ENCODE measurements around the gene WNK2. TPM values are rescaled to one million over a fixed set of nuclear protein-coding genes. Genes with fewer than 3 reads are reported as not detected.
"Not testable (repeated sequence)": the region's sequence is repeated elsewhere in the genome, so short reads cannot be mapped to it uniquely, and the experiment has no call there.

Gene WNK2
- total and polyA plus RNA-seq, 4 donors, result 29.2 to 124 (median 69.5) TPM

DNA sequence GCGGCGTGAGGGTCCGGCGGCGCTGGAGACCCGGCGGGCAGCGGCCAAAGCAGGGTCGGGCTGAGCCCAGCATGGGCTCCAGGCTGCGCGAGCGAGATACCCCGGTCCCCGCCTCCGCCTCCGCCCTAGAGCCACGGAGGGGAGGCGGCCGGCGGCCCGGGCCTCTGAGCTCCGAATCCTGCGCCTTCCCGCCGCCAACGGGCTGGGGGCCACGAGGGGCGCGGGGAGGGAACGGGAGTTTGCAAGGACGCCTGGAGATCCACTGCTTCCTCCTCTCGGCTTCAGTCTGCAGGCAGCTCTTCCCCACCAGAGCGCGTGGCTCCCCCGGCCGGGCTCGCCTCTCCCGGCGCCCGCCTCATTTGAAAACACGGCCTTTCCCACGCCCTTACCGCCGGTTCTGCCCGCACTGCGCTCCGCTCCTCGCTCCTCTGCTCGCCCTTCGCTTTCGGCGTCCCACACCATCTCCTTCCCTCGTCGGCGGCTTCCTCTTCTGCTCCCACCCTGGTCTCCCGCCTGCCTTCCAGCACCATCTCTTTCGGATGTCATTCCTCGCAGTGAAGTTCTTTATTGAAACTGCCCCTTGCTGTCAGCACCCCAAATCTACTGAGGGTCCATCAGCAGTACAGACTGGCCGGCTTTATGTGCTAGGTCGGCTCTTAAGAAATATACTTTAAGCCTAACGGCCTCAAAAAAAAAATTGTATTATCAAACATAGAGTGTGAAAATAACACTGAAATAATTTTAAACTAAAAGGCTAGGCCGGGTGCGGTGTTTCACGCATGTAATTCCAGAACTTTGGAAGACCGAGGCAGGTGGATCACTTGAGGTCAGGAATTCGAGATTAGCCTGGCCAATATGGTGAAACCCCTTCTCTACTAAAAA, 162.5 kb downstream of the WNK2 start:
- Histone ChIP-seq H3K4me1 (ENCODE audit: control insufficient read depth, insufficient read depth, low read length) (peaks cover 22% of the 10 kb centered on the region), H3K9me3 (ENCODE audit: control insufficient read depth, insufficient read depth, low read length) (no peaks in the 10 kb centered on the region), H3K27ac (ENCODE audit: low read depth, low read length) (no peak overlapping the region), H3K27me3 (ENCODE audit: control insufficient read depth, insufficient read depth, low read length) (no peaks in the 10 kb centered on the region), H3K4me3 (ENCODE audit: low read depth, low read length) (peak overlapping the region; percentile 38), H3K36me3 (ENCODE audit: control insufficient read depth, insufficient read depth, low read length) (no peaks in the 10 kb centered on the region)
- peak in 5 of 6 donors; percentile 24 to 85 (median 38) for DNase-seq (ENCODE audit: low read depth in 4 of 6, low spot score in 6 of 6)
- WGBS (ENCODE audit: insufficient coverage), result 3% methylated on average over 57 of the region's 66 CpGs

- H3K4me3 ChIP-seq (ENCODE audit: low read depth, low read length); H3K9me3 ChIP-seq (ENCODE audit: control insufficient read depth, insufficient read depth, low read length); H3K27me3 ChIP-seq (ENCODE audit: control insufficient read depth, insufficient read depth, low read length); DNase-seq (ENCODE audit: low read depth in 4 of 6, low spot score in 6 of 6); H3K36me3 ChIP-seq (ENCODE audit: control insufficient read depth, insufficient read depth, low read length); H3K27ac ChIP-seq (ENCODE audit: low read depth, low read length): not testable (repeated sequence)
- 100% methylated on average over 1 of the region's 9 CpGs for WGBS (ENCODE audit: insufficient coverage)
- H3K4me1 ChIP-seq (ENCODE audit: control insufficient read depth, insufficient read depth, low read length), result peaks cover 19% of the 10 kb centered on the region
Measured at GRCh38 chr9:93347371-93347975, 163.5 kb downstream of the WNK2 start.

GRCh38 chr9:93353413-93354310, 169.7 kb downstream of the WNK2 start:
- WGBS (ENCODE audit: insufficient coverage), result 96% methylated on average over 10 of the region's 14 CpGs
- H3K27me3 ChIP-seq (ENCODE audit: control insufficient read depth, insufficient read depth, low read length); DNase-seq (ENCODE audit: low read depth in 4 of 6, low spot score in 6 of 6); H3K9me3 ChIP-seq (ENCODE audit: control insufficient read depth, insufficient read depth, low read length); H3K4me1 ChIP-seq (ENCODE audit: control insufficient read depth, insufficient read depth, low read length); H3K27ac ChIP-seq (ENCODE audit: low read depth, low read length); H3K36me3 ChIP-seq (ENCODE audit: control insufficient read depth, insufficient read depth, low read length); H3K4me3 ChIP-seq (ENCODE audit: low read depth, low read length): not testable (repeated sequence)

DNA sequence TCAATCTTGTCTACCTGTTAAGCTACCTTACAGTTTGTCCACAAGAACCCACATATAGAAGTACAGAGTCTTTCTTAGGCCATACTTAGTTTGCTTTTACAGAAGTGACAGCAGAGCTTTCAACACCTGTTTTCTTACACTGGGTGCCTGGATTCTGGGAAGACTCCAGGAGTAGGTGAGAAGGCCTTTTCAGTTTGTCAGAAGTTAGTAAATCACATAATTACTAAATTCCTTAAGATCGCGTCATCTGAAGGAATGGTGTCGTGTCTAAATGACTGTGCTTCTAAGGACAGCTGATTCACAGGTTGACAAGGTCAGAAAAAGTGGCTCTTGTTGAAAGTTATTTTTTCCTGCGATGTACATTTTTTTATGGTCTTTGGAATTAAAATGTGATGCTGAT, 170.5 kb downstream of the WNK2 start:
- Histone ChIP-seq H3K27me3 (ENCODE audit: control insufficient read depth, insufficient read depth, low read length) (no peaks in the 10 kb centered on the region), H3K9me3 (ENCODE audit: control insufficient read depth, insufficient read depth, low read length) (no peaks in the 10 kb centered on the region), H3K36me3 (ENCODE audit: control insufficient read depth, insufficient read depth, low read length) (no peaks in the 10 kb centered on the region), H3K4me1 (ENCODE audit: control insufficient read depth, insufficient read depth, low read length) (no peaks in the 10 kb centered on the region), H3K4me3 (ENCODE audit: low read depth, low read length) (no peak overlapping the region), H3K27ac (ENCODE audit: low read depth, low read length) (no peak overlapping the region)
- DNase-seq (ENCODE audit: low read depth in 4 of 6, low spot score in 6 of 6), result no peak
- 100% methylated on average over 1 of the region's 4 CpGs for WGBS (ENCODE audit: insufficient coverage)

DNA sequence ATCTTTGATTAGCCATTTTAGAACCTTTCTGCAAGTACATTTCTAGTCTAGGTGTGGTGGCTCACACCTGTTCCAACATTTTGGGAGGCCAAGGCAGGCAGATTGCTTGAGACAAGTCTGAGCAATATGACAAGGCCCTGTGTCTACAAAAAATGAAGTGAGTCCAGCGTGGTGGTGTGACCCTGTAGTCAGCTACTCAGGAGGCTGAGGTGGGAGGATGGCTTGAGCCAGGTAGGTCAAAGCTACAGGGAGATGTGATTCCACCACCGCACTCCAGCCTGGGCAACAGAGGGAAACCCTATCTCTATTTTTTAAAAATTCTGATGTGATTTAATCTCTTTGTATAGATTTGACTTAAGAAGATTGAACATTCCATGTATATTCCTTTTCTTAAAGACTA, 171.9 kb downstream of the WNK2 start:
- H3K4me3 ChIP-seq (ENCODE audit: low read depth, low read length), result no peak overlapping the region
- no peak for DNase-seq (ENCODE audit: low read depth in 4 of 6, low spot score in 6 of 6)
- WGBS (ENCODE audit: insufficient coverage), result 88% methylated on average over 1 of the region's 2 CpGs
- H3K27ac ChIP-seq (ENCODE audit: low read depth, low read length), result no peak overlapping the region
- no peaks in the 10 kb centered on the region for H3K36me3 ChIP-seq (ENCODE audit: control insufficient read depth, insufficient read depth, low read length)
- H3K9me3 ChIP-seq (ENCODE audit: control insufficient read depth, insufficient read depth, low read length), result no peaks in the 10 kb centered on the region
- no peaks in the 10 kb centered on the region for H3K4me1 ChIP-seq (ENCODE audit: control insufficient read depth, insufficient read depth, low read length)
- no peaks in the 10 kb centered on the region for H3K27me3 ChIP-seq (ENCODE audit: control insufficient read depth, insufficient read depth, low read length)

- no peaks in the 10 kb centered on the region for H3K4me1 ChIP-seq (ENCODE audit: control insufficient read depth, insufficient read depth, low read length)
- WGBS (ENCODE audit: insufficient coverage), result no CpG with 5 or more reads among the region's 5 CpGs
Measured at GRCh38 chr9:93357649-93358048, 173.7 kb downstream of the WNK2 start.

DNA sequence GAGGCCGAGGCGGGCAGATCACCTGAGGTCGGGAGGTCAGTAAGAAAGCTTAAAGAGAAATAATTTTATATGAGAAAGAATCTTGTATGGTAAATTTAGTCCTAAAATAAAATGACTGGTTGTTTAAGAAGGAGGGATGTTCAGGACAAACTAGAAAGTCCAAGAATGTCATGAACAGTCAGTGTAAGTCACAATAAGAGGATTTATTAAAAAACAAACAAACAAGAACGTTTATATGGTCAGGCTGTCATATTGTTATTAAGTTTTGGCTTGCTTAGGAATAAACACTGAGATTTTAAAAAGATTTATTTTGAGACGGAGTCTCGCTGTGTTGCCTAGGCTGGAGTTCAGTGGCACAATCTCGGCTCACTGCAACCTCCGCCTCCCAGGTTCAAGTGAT, 176.0 kb downstream of the WNK2 start:
- not testable (repeated sequence) for H3K4me3 ChIP-seq (ENCODE audit: low read depth, low read length); H3K27ac ChIP-seq (ENCODE audit: low read depth, low read length); H3K36me3 ChIP-seq (ENCODE audit: control insufficient read depth, insufficient read depth, low read length); DNase-seq (ENCODE audit: low read depth in 4 of 6, low spot score in 6 of 6); H3K9me3 ChIP-seq (ENCODE audit: control insufficient read depth, insufficient read depth, low read length); H3K4me1 ChIP-seq (ENCODE audit: control insufficient read depth, insufficient read depth, low read length); H3K27me3 ChIP-seq (ENCODE audit: control insufficient read depth, insufficient read depth, low read length)
- 97% methylated on average over 6 of the region's 8 CpGs for WGBS (ENCODE audit: insufficient coverage)

More at GRCh38 chr9:93357649-93358048, 173.7 kb downstream of the WNK2 start:
- H3K27ac ChIP-seq (ENCODE audit: low read depth, low read length), result no peak overlapping the region
- peaks cover 3% of the 10 kb centered on the region for H3K9me3 ChIP-seq (ENCODE audit: control insufficient read depth, insufficient read depth, low read length)
- DNase-seq (ENCODE audit: low read depth in 4 of 6, low spot score in 6 of 6), result no peak
- no peaks in the 10 kb centered on the region for H3K27me3 ChIP-seq (ENCODE audit: control insufficient read depth, insufficient read depth, low read length)
- H3K4me3 ChIP-seq (ENCODE audit: low read depth, low read length), result no peak overlapping the region
- no peaks in the 10 kb centered on the region for H3K36me3 ChIP-seq (ENCODE audit: control insufficient read depth, insufficient read depth, low read length)

- H3K9me3 ChIP-seq (ENCODE audit: control insufficient read depth, insufficient read depth, low read length), result peaks cover 3% of the 10 kb centered on the region
- H3K27ac ChIP-seq (ENCODE audit: low read depth, low read length), result no peak overlapping the region
- 100% methylated on average over 1 of the region's 3 CpGs for WGBS (ENCODE audit: insufficient coverage)
- no peaks in the 10 kb centered on the region for H3K27me3 ChIP-seq (ENCODE audit: control insufficient read depth, insufficient read depth, low read length)
- no peaks in the 10 kb centered on the region for H3K36me3 ChIP-seq (ENCODE audit: control insufficient read depth, insufficient read depth, low read length)
- no peak overlapping the region for H3K4me3 ChIP-seq (ENCODE audit: low read depth, low read length)
- no peak for DNase-seq (ENCODE audit: low read depth in 4 of 6, low spot score in 6 of 6)
- no peaks in the 10 kb centered on the region for H3K4me1 ChIP-seq (ENCODE audit: control insufficient read depth, insufficient read depth, low read length)
Measured at GRCh38 chr9:93361995-93362394, 178.1 kb downstream of the WNK2 start.

- Histone ChIP-seq H3K27me3 (ENCODE audit: control insufficient read depth, insufficient read depth, low read length) (no peaks in the 10 kb centered on the region), H3K9me3 (ENCODE audit: control insufficient read depth, insufficient read depth, low read length) (peaks cover 3% of the 10 kb centered on the region), H3K4me1 (ENCODE audit: control insufficient read depth, insufficient read depth, low read length) (no peaks in the 10 kb centered on the region), H3K27ac (ENCODE audit: low read depth, low read length) (no peak overlapping the region), H3K4me3 (ENCODE audit: low read depth, low read length) (no peak overlapping the region), H3K36me3 (ENCODE audit: control insufficient read depth, insufficient read depth, low read length) (no peaks in the 10 kb centered on the region)
- 92% methylated on average over 2 of the region's 2 CpGs for WGBS (ENCODE audit: insufficient coverage)
- DNase-seq (ENCODE audit: low read depth in 4 of 6, low spot score in 6 of 6), result no peak
Measured at GRCh38 chr9:93364734-93365426, 180.9 kb downstream of the WNK2 start.

Measured in spinal cord (tissue), 10 donors.